MCF 10A (cell line): ENCODE measurements around the gene TBCK. TPM values are rescaled to one million over a fixed set of nuclear protein-coding genes. Genes with fewer than 3 reads are reported as not detected.
"Not testable (repeated sequence)": the region's sequence is repeated elsewhere in the genome, so short reads cannot be mapped to it uniquely, and the experiment has no call there.

Experiments
- BruUV-seq: library from RNA; stranded (reverse); fragments of 400-500 nt; replicated peaks from 2 replicates; lab custom pipeline; 2021; lab: Mats Ljungman, UMichigan
- CTCF ChIA-PET: fragments of 300-600 bp; sonication (Branson Sonifier 250); formaldehyde crosslinking; extraction: SDS; loops from one replicate; lab custom pipeline; 2021; ENCODE audit warnings: antibody characterized with exemption, inconsistent platforms; lab: Yijun Ruan, JAX
- POLR2A ChIA-PET: fragments of 300-600, 350-650 bp; sonication (Branson Sonifier 250); formaldehyde crosslinking; extraction: SDS; loops from one replicate; lab custom pipeline; 2020; ENCODE audit warnings: antibody characterized with exemption, inconsistent platforms; lab: Yijun Ruan, JAX
- DNase-seq: peaks from one replicate; pipeline ENCODE4 v3.0.0-alpha.2; 2018; ENCODE audit not compliant: unreplicated experiment
- H3K27ac Mint-ChIP-seq: one replicate; pipeline ENCODE4 v1.8.0; 2022; ENCODE audit warnings: mild to moderate bottlenecking, low read depth, mixed read lengths; ENCODE audit not compliant: unreplicated experiment
- H3K27me3 Mint-ChIP-seq: one replicate; pipeline ENCODE4 v1.8.0; 2022; ENCODE audit warnings: mixed read lengths; ENCODE audit not compliant: insufficient read depth, unreplicated experiment
- H3K36me3 Mint-ChIP-seq: one replicate; pipeline ENCODE4 v1.8.0; 2022; ENCODE audit warnings: mild to moderate bottlenecking, moderate library complexity, mixed read lengths; ENCODE audit not compliant: insufficient read depth, unreplicated experiment
- H3K4me1 Mint-ChIP-seq: one replicate; pipeline ENCODE4 v1.8.0; 2022; ENCODE audit warnings: mixed read lengths; ENCODE audit not compliant: insufficient read depth, unreplicated experiment
- H3K4me3 Mint-ChIP-seq: one replicate; pipeline ENCODE4 v1.8.0; 2022; ENCODE audit warnings: mild to moderate bottlenecking, moderate library complexity, mixed read lengths; ENCODE audit not compliant: unreplicated experiment
- H3K9me3 Mint-ChIP-seq: one replicate; pipeline ENCODE4 v1.8.0; 2022; ENCODE audit warnings: mixed read lengths; ENCODE audit not compliant: unreplicated experiment
- intact Hi-C: fragments of 100-400 bp; cut with micrococcal nuclease; formaldehyde crosslinking; loops from 2 replicates; pipeline ENCODE4 v1.14.1; 2022
- total RNA-seq: library from RNA; stranded (reverse); gene quantifications from 2 replicates; pipeline ENCODE4 v1.2.3, GENCODE V29; 2022
- TF ChIP-seq, protein P1 (sequence below): fragments of 200-600 bp; IDR thresholded peaks from one replicate; pipeline ENCODE4 v1.8.0; 2022; ENCODE audit warnings: antibody characterized with exemption, mild to moderate bottlenecking; ENCODE audit not compliant: unreplicated experiment

TBCK gene
- total RNA-seq, 1 experiment from 2014 or later = 27.8 TPM

DNA sequence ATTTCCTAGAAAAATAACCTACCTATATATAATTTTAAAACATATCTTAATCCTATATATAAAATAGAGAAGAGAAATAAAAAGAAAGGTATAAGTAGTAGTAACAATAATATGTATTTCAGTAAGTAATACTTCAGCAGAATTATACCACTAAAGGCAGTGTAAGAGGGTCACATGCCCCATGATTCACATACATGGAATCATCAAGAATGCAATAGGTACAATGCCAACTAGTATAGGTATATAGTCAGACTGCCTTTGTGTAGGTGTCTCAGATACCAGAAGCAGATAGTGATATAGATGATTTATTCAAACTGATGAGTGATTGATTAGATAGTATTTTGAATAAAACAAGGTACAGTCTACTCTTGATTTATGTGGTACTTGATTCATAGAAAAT, 9.8 kb upstream of the TBCK start:
- H3K4me3 Mint-ChIP-seq = no peak overlapping the region
- no peaks in the 10 kb centered on the region for H3K27me3 Mint-ChIP-seq
- ChIA-PET POLR2A (interaction anchor here (1.1 to 3.3 kb wide), 2 partner anchors 10 to 1394 kb away, joined by 6 to 13 read pairs; partner anchors contain the start of genes AIMP1, PAPSS1 and TBCK), CTCF (no interaction called here)
- intact Hi-C loops = loop anchor here (5.0 kb wide), 1 partner anchor 572 kb away; no protein-coding TSS in a partner anchor
- H3K4me1 Mint-ChIP-seq = no peaks in the 10 kb centered on the region
- peak; percentile 3 for DNase-seq
- H3K36me3 Mint-ChIP-seq = peaks cover 63% of the 10 kb centered on the region
- TF ChIP-seq, protein P1, sequence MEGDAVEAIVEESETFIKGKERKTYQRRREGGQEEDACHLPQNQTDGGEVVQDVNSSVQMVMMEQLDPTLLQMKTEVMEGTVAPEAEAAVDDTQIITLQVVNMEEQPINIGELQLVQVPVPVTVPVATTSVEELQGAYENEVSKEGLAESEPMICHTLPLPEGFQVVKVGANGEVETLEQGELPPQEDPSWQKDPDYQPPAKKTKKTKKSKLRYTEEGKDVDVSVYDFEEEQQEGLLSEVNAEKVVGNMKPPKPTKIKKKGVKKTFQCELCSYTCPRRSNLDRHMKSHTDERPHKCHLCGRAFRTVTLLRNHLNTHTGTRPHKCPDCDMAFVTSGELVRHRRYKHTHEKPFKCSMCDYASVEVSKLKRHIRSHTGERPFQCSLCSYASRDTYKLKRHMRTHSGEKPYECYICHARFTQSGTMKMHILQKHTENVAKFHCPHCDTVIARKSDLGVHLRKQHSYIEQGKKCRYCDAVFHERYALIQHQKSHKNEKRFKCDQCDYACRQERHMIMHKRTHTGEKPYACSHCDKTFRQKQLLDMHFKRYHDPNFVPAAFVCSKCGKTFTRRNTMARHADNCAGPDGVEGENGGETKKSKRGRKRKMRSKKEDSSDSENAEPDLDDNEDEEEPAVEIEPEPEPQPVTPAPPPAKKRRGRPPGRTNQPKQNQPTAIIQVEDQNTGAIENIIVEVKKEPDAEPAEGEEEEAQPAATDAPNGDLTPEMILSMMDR = no peak
- no peak overlapping the region for H3K27ac Mint-ChIP-seq
- BruUV-seq = no TSS peak
- no peaks in the 10 kb centered on the region for H3K9me3 Mint-ChIP-seq

DNA sequence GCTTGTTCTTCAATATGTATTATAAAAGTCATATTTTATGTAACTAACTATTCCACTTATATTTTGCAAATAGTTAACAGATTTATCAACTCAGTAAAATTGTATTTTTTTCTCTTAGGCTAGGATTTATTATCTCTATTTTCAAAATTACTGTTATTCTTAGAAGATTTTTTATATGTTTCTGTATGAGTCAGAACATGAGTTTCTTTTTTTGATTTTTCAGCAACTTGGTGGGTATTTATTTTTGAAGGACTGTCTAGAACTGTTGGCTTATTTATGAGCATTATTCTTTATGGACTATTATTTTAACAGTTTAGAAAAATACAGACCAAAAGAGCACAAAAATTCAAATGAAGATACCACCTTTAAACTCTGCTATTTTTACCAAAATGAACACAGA, 7.1 kb upstream of the TBCK start:
- intact Hi-C loops = no loop called here
- Mint-ChIP-seq H3K36me3 (peaks cover 42% of the 10 kb centered on the region), H3K9me3 (no peaks in the 10 kb centered on the region), H3K27me3 (no peaks in the 10 kb centered on the region), H3K27ac (no peak overlapping the region), H3K4me3 (no peak overlapping the region), H3K4me1 (peaks cover 12% of the 10 kb centered on the region)
- ChIA-PET POLR2A (interaction anchor here (1.1 kb wide), 1 partner anchor 9 kb away, joined by 3 read pairs; no protein-coding TSS in a partner anchor), CTCF (no interaction called here)
- no peak for DNase-seq
- no TSS peak for BruUV-seq
- TF ChIP-seq, protein P1 = no peak

DNA sequence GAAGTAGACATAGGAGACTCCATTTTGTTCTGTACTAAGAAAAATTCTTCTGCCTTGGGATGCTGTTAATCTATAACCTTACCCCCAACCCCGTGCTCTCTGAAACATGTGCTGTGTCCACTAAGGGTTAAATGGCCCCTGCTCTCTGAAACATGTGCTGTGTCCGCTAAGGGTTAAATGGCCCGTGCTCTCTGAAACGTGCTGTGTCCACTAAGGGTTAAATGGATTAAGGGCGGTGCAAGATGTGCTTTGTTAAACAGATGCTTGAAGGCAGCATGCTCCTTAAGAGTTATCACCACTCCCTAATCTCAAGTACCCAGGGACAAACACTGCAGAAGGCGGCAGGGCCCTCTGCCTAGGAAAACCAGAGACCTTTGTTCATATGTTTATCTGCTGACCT, 5.8 kb upstream of the TBCK start:
- CTCF ChIA-PET, POLR2A ChIA-PET, H3K27me3 Mint-ChIP-seq, BruUV-seq, DNase-seq, H3K4me3 Mint-ChIP-seq, intact Hi-C loops, H3K9me3 Mint-ChIP-seq: not testable (repeated sequence)
- Mint-ChIP-seq H3K4me1 (peaks cover 13% of the 10 kb centered on the region), H3K27ac (peak overlapping the region; percentile 57), H3K36me3 (peaks cover 29% of the 10 kb centered on the region)

DNA sequence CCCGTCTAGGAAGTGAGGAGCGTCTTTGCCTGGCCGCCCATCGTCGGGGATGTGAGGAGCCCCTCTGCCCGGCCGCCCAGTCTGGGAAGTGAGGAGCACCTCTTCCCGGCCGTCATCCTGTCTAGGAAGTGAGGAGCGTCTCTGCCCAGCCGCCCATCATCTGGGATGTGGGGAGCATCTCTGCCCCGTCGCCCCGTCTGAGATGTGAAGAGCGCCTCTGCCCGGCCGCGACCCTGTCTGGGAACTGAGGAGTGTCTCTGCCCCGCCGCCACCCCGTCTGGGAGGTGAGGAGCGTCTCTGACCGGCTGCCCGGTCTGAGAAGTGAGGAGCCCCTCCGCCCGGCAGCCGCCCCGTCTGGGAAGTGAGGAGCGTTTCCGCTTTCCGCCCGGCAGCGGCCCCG, 5.2 kb upstream of the TBCK start:
- H3K27me3 Mint-ChIP-seq, POLR2A ChIA-PET, DNase-seq, H3K4me3 Mint-ChIP-seq, H3K27ac Mint-ChIP-seq, CTCF ChIA-PET, H3K9me3 Mint-ChIP-seq, BruUV-seq, intact Hi-C loops: not testable (repeated sequence)
- Mint-ChIP-seq H3K36me3 (peaks cover 22% of the 10 kb centered on the region), H3K4me1 (peaks cover 13% of the 10 kb centered on the region)

DNA sequence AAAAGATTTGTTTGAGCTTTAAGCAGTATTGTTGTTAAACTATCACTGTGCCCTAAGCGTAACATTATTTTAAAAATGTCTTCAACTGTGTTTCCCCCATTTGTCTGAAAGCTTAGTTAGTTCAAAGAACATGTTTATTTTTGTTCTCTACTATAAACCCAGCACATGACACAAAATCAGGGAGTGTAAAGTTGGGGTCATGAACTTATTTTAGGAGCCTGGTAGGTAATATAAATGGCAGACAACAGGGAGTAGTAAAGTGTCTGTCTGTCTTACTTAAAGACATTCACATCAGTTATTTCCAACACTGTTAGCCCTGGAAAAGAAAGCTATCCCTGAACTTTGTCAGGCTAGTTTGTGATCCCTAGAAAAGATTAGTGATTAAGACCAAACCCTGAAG, 4.2 kb upstream of the TBCK start:
- no peak for DNase-seq
- TF ChIP-seq, protein P1 = no peak
- BruUV-seq = no TSS peak
- Mint-ChIP-seq H3K27ac (peak overlapping the region; percentile 49), H3K27me3 (no peaks in the 10 kb centered on the region), H3K4me1 (peaks cover 13% of the 10 kb centered on the region), H3K9me3 (no peaks in the 10 kb centered on the region), H3K36me3 (peaks cover 16% of the 10 kb centered on the region), H3K4me3 (no peak overlapping the region)
- POLR2A ChIA-PET = no interaction called here
- intact Hi-C loops = no loop called here
- CTCF ChIA-PET = interaction anchor here (0.7 to 1.6 kb wide), 3 partner anchors 8 to 37 kb away, joined by 3 read pairs; no protein-coding TSS in a partner anchor
